Neutrophil (primary cell): ENCODE results near the gene MICAL3.

Experiments used
- H3K27ac ChIP-seq: fragments of 200-600 bp; sonication (generic); 2 replicates; pipeline ENCODE4 v1.5.1; 2016; ENCODE audit warnings: mild to moderate bottlenecking, moderate library complexity
- H3K27me3 ChIP-seq: fragments of 200-600 bp; sonication (generic); 2 replicates; pipeline ENCODE4 v1.6.0; 2016; ENCODE audit warnings: mild to moderate bottlenecking
- H3K36me3 ChIP-seq: fragments of 200-600 bp; sonication (generic); 2 replicates; pipeline ENCODE4 v1.5.1; 2017
- H3K4me1 ChIP-seq, 2 experiments: fragments of 200-600 bp in 1 of 2; sonication (generic) in 1 of 2; 1 replicate in 1 of 2; 2 replicates in 1 of 2; pipeline versions ENCODE4 v1.5.1 to v1.6.1; 2013 to 2016; ENCODE audit warnings: low read depth in 1 of 2, low read length in 1 of 2, mild to moderate bottlenecking in 1 of 2, moderate library complexity in 1 of 2; ENCODE audit not compliant: control insufficient read depth in 1 of 2, insufficient read depth in 1 of 2
- H3K4me3 ChIP-seq, 2 experiments: fragments of 200-600 bp in 1 of 2; sonication (generic) in 1 of 2; 1 replicate in 1 of 2; 2 replicates in 1 of 2; pipeline ENCODE4 v1.5.1; 2013 to 2016; ENCODE audit warnings: low read depth in 1 of 2, low read length in 1 of 2, mild to moderate bottlenecking in 1 of 2, moderate library complexity in 1 of 2
- H3K9me3 ChIP-seq: fragments of 200-600 bp; sonication (generic); 2 replicates; pipeline ENCODE4 v1.5.1; 2016
- CTCF ChIP-seq: fragments of 200-600 bp; sonication (generic); IDR thresholded peaks from 2 replicates; pipeline ENCODE4 v1.5.1; 2016; ENCODE audit warnings: antibody characterized with exemption

Gene MICAL3

DNA sequence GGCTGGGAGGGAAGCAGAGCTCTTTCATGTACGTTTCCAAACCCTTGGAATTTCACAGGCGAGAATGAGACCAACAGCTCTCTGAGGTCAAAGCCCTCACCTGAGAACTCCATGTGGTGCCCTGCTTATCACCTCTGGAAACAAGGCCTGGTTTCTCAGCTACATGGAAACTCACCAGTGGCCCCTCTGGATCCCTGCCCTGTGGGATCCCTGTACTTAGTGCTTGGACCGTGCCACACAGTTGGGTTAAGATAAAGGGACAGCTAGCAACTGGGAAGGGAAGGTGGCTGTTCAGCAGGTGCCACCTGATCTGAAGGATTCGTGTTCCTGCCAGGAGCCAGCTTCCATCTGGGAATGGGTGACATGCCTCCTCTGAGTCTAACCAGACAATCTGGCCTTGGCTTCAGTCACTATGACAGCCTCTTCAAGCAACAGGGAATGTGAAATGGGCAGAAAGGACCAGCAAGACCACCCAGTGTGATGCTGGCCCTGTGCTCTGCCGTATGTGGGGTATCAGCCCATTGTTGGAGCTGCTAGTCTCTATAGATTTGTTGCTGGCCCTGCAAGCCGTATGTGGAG lies 195.8 kb downstream of the MICAL3 start:
- TF ChIP-seq CTCF, result no peak
- Histone ChIP-seq H3K27me3 (no peaks in the 10 kb centered on the region), H3K9me3 (no peaks in the 10 kb centered on the region), H3K27ac (no peak overlapping the region), H3K36me3 (no peaks in the 10 kb centered on the region), H3K4me3 (no peak overlapping the region), H3K4me1 (no peaks in the 10 kb centered on the region)

DNA sequence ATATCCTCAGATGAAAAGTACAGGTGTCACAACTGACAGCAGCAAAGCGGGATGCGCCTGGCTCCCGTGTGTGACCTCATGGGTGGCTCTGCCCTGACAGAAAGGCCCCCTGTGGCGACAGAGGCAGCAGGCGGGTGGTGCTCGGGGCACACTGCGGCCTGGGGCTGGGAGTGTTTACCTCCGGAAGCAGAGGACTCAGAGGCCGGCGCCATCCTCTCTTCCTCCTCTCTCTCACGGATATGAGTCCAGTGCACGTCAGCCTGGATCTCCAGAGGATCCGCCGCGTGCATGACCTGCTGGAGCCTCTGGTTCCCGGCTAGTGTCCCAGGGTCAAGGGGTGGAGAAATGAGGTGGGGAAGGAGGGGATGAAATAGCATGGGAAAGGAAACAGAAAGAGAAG lies 196.9 kb downstream of the MICAL3 start:
- Histone ChIP-seq H3K4me1 (no peaks in the 10 kb centered on the region), H3K36me3 (no peaks in the 10 kb centered on the region), H3K27ac (no peak overlapping the region), H3K27me3 (no peaks in the 10 kb centered on the region), H3K4me3 (no peak overlapping the region), H3K9me3 (no peaks in the 10 kb centered on the region)
- no peak for TF ChIP-seq CTCF

- H3K9me3 ChIP-seq, result no peaks in the 10 kb centered on the region
- no peaks in the 10 kb centered on the region for H3K27me3 ChIP-seq
- TF ChIP-seq CTCF, result no peak
- H3K27ac ChIP-seq, result no peak overlapping the region
- no peak overlapping the region for H3K4me3 ChIP-seq
- no peaks in the 10 kb centered on the region for H3K4me1 ChIP-seq
- no peaks in the 10 kb centered on the region for H3K36me3 ChIP-seq
Measured at GRCh38 chr22:17825876-17826550, 198.3 kb downstream of the MICAL3 start.

DNA sequence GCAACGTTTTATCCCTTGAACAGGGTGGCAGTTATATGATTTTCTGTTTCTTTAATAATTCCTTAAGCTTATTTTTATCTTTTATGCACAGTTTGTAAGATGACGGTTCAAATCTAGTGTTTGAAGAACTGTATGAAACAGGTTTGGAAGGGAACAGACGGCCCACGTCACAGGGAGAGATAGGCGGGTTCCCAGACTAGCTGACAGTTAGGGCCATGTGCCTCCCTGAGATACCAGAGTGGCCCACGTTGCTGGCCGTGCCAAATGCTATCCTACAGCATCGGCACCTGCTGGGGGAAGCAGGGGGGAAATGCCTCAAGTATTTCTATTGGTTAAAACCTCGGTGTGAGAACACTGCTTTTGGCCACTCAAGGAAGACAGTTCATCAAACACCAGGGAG lies 199.9 kb downstream of the MICAL3 start:
- Histone ChIP-seq H3K9me3 (no peaks in the 10 kb centered on the region), H3K4me1 (no peaks in the 10 kb centered on the region), H3K27me3 (no peaks in the 10 kb centered on the region), H3K36me3 (no peaks in the 10 kb centered on the region), H3K27ac (no peak overlapping the region), H3K4me3 (no peak overlapping the region)
- no peak for TF ChIP-seq CTCF

- no peaks in the 10 kb centered on the region for H3K9me3 ChIP-seq
- H3K4me3 ChIP-seq, result no peak overlapping the region
- TF ChIP-seq CTCF, result no peak
- no peak overlapping the region for H3K27ac ChIP-seq
- no peaks in the 10 kb centered on the region for H3K4me1 ChIP-seq
- H3K36me3 ChIP-seq, result no peaks in the 10 kb centered on the region
- H3K27me3 ChIP-seq, result no peaks in the 10 kb centered on the region
Measured at GRCh38 chr22:17823964-17824363, 200.4 kb downstream of the MICAL3 start.
